H9 (cell line): ENCODE data around the gene GALNT13. TPM values are rescaled to one million over a fixed set of nuclear protein-coding genes. Genes with fewer than 3 reads are reported as not detected.
A peak's percentile ranks its signal among the peaks of the same experiment; 100 is the strongest.

Experiments
- DNase-seq: peaks from one replicate; pipeline ENCODE4 v3.0.0-alpha.2; 2017
- H2AFZ ChIP-seq: one replicate; pipeline ENCODE4 v1.6.1; 2013; ENCODE audit warnings: mild to moderate bottlenecking, low read length, control low read depth, moderate library complexity
- H2AK5ac ChIP-seq: 2 replicates; pipeline ENCODE4 v1.6.1; 2013; ENCODE audit warnings: low read length, control low read depth, mixed read lengths; ENCODE audit not compliant: insufficient read length
- H2BK120ac ChIP-seq: one replicate; pipeline ENCODE4 v1.6.1; 2013; ENCODE audit warnings: low read depth, mild to moderate bottlenecking, low read length, control low read depth, inconsistent platforms; ENCODE audit not compliant: poor library complexity, severe bottlenecking
- H2BK12ac ChIP-seq: 2 replicates; pipeline ENCODE4 v1.6.1; 2013; ENCODE audit warnings: low read length, control low read depth, mixed read lengths, low read depth; ENCODE audit not compliant: insufficient read length
- H2BK15ac ChIP-seq: 2 replicates; pipeline ENCODE4 v1.6.1; 2013; ENCODE audit warnings: low read depth, low read length, control low read depth
- H2BK20ac ChIP-seq: one replicate; pipeline ENCODE4 v1.6.1; 2013; ENCODE audit warnings: low read depth, mild to moderate bottlenecking, low read length, control low read depth, inconsistent platforms; ENCODE audit not compliant: poor library complexity, severe bottlenecking
- H2BK5ac ChIP-seq: 2 replicates; pipeline ENCODE4 v1.6.1; 2013; ENCODE audit warnings: low read length, control low read depth, mixed read lengths; ENCODE audit not compliant: insufficient read length
- H3K14ac ChIP-seq: 2 replicates; pipeline ENCODE4 v1.6.1; 2013; ENCODE audit warnings: low read length, control low read depth; ENCODE audit not compliant: insufficient read depth
- H3K18ac ChIP-seq: 2 replicates; pipeline ENCODE4 v1.6.1; 2013; ENCODE audit warnings: low read depth, mild to moderate bottlenecking, mixed read lengths, low read length, control low read depth; ENCODE audit not compliant: insufficient read length
- H3K23ac ChIP-seq: 2 replicates; pipeline ENCODE4 v1.6.1; 2013; ENCODE audit warnings: low read length, control low read depth, mixed read lengths, low read depth; ENCODE audit not compliant: insufficient read length
- H3K23me2 ChIP-seq: 2 replicates; pipeline ENCODE4 v1.6.1; 2013; ENCODE audit warnings: low read depth, mild to moderate bottlenecking, mixed read lengths, low read length, control low read depth; ENCODE audit not compliant: insufficient read length, poor library complexity, severe bottlenecking
- H3K27ac ChIP-seq: 2 replicates; pipeline ENCODE4 v1.5.1; 2013; ENCODE audit warnings: low read length, control low read depth, mixed read lengths, low read depth; ENCODE audit not compliant: insufficient read length
- H3K27me3 ChIP-seq: 2 replicates; pipeline ENCODE4 v1.6.1; 2013; ENCODE audit warnings: low read length, control low read depth, inconsistent platforms; ENCODE audit not compliant: insufficient read depth
- H3K4ac ChIP-seq: 2 replicates; pipeline ENCODE4 v1.6.1; 2013; ENCODE audit warnings: low read depth, mild to moderate bottlenecking, control low read depth, inconsistent platforms, low read length, moderate library complexity
- H3K4me1 ChIP-seq: 2 replicates; pipeline ENCODE4 v1.6.1; 2013; ENCODE audit warnings: low read length, control low read depth, inconsistent platforms; ENCODE audit not compliant: insufficient read depth
- H3K4me2 ChIP-seq: 2 replicates; pipeline ENCODE4 v1.6.1; 2013; ENCODE audit warnings: low read length, control low read depth, mixed read lengths; ENCODE audit not compliant: insufficient read length, insufficient read depth
- H3K56ac ChIP-seq: 2 replicates; pipeline ENCODE4 v1.6.1; 2013; ENCODE audit warnings: low read depth, mild to moderate bottlenecking, mixed read lengths, low read length, control low read depth; ENCODE audit not compliant: insufficient read length
- H3K79me1 ChIP-seq: 2 replicates; pipeline ENCODE4 v1.6.1; 2013; ENCODE audit warnings: low read depth, mild to moderate bottlenecking, moderate library complexity, low read length, control low read depth, inconsistent platforms; ENCODE audit not compliant: insufficient read depth, poor library complexity, severe bottlenecking
- H3K79me2 ChIP-seq: 2 replicates; pipeline ENCODE4 v1.6.1; 2013; ENCODE audit warnings: low read length, control low read depth, inconsistent platforms; ENCODE audit not compliant: insufficient read depth
- H3K9ac ChIP-seq: 2 replicates; pipeline ENCODE4 v1.6.1; 2013; ENCODE audit warnings: low read length, control low read depth, mixed read lengths; ENCODE audit not compliant: insufficient read length; ENCODE audit errors: extremely low read depth
- H3K9me3 ChIP-seq: one replicate; pipeline ENCODE4 v1.6.1; 2013; ENCODE audit warnings: low read depth, low read length, inconsistent platforms; ENCODE audit not compliant: control insufficient read depth
- H3T11ph ChIP-seq: one replicate; pipeline ENCODE4 v1.6.1; 2013; ENCODE audit warnings: mild to moderate bottlenecking, low read length, control low read depth, inconsistent platforms
- H4K20me1 ChIP-seq: one replicate; pipeline ENCODE4 v1.6.1; 2013; ENCODE audit not compliant: control insufficient read depth, insufficient read length, insufficient read depth
- H4K5ac ChIP-seq: 2 replicates; pipeline ENCODE4 v1.6.1; 2013; ENCODE audit warnings: low read depth, mild to moderate bottlenecking, mixed read lengths, low read length, control low read depth; ENCODE audit not compliant: insufficient read length
- H4K8ac ChIP-seq: replicated peaks from 2 replicates; pipeline ENCODE4 v1.6.1; 2013; ENCODE audit warnings: low read length, control low read depth, mixed read lengths, low read depth; ENCODE audit not compliant: insufficient read length
- H4K91ac ChIP-seq: 2 replicates; pipeline ENCODE4 v1.6.1; 2013; ENCODE audit warnings: low read depth, mild to moderate bottlenecking, moderate library complexity, mixed read lengths, low read length, control low read depth; ENCODE audit not compliant: insufficient read length
- H3K27ac Mint-ChIP-seq, 3 experiments: 2 replicates in 2 of 3; 3 replicates in 1 of 3; pipeline ENCODE4 v1.8.0; 2020 to 2021; ENCODE audit warnings: mixed read lengths in 3 of 3, mild to moderate bottlenecking in 1 of 3, moderate library complexity in 1 of 3
- H3K27me3 Mint-ChIP-seq: 2 replicates; pipeline ENCODE4 v1.8.0; 2021; ENCODE audit warnings: low read depth, mild to moderate bottlenecking, moderate library complexity, mixed read lengths
- H3K36me3 Mint-ChIP-seq, 3 experiments: 2 replicates in 2 of 3; 3 replicates in 1 of 3; pipeline ENCODE4 v1.8.0; 2020 to 2021; ENCODE audit warnings: low read depth in 3 of 3, mixed read lengths in 3 of 3; ENCODE audit not compliant: insufficient read depth in 1 of 3
- H3K4me1 Mint-ChIP-seq, 2 experiments: 2 replicates each; pipeline ENCODE4 v1.8.0; 2020; ENCODE audit warnings: mixed read lengths in 2 of 2
- H3K4me3 Mint-ChIP-seq, 2 experiments: 2 replicates in 1 of 2; 3 replicates in 1 of 2; pipeline ENCODE4 v1.8.0; 2020 to 2021; ENCODE audit warnings: mild to moderate bottlenecking in 2 of 2, mixed read lengths in 2 of 2, moderate library complexity in 1 of 2
- H3K9me3 Mint-ChIP-seq, 2 experiments: 2 replicates in 1 of 2; 3 replicates in 1 of 2; pipeline ENCODE4 v1.8.0; 2020; ENCODE audit warnings: mild to moderate bottlenecking in 2 of 2, mixed read lengths in 2 of 2, moderate library complexity in 1 of 2
- WGBS: extraction: QIAGEN DNeasy Blood & Tissue Kit; methylation state at CpG from one replicate; pipeline ENCODE4 v1.1.7; 2013; ENCODE audit warnings: missing lambda C conversion rate, low lambda C conversion rate, mixed read lengths; ENCODE audit not compliant: insufficient read length; ENCODE audit errors: extremely low coverage; 5-methylcytosine and 5-hydroxymethylcytosine counted together
- total RNA-seq: library from RNA; stranded (reverse); gene quantifications from 2 replicates; pipeline ENCODE4 v1.2.1, GENCODE V29; 2021
- TF ChIP-seq, protein P1 (sequence below): fragments of 200-600 bp; sonication (generic); conservative IDR thresholded peaks from 3 replicates; pipeline ENCODE4 v1.8.0; 2021; ENCODE audit warnings: antibody characterized with exemption, mild to moderate bottlenecking

Gene GALNT13
- total RNA-seq, 1 experiment from 2014 or later: 6.6 TPM

DNA sequence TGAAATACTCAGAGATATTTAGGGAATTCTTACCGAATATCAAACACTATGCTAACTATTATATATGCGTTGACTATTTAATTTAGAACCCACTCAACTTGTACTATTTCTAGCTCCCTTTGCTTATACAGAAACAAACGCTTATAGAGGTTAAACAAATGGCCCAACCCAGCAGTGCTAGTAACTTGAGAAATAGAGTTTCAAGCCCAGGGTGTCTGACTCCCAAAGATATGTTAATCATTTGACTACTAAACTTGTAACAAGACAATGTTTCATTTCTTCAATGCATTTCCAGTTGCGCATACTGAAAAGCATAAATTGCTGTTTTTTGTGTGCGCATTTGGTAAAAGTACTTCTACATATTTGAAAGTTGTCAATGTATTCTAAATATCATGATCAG lies 310.3 kb downstream of the GALNT13 start:
- H3K27me3 Mint-ChIP-seq: no peaks in the 10 kb centered on the region
- Histone ChIP-seq H4K5ac (no peak overlapping the region), H4K91ac (no peak overlapping the region), H3K4ac (no peak overlapping the region), H2BK12ac (no peak overlapping the region), H2BK5ac (no peak overlapping the region), H3K79me2 (no peaks in the 10 kb centered on the region), H3K9ac (no peak overlapping the region), H3K18ac (no peak overlapping the region), H4K8ac (no peak overlapping the region), H3K79me1 (no peaks in the 10 kb centered on the region), H3K4me1 (no peaks in the 10 kb centered on the region), H4K20me1 (no peaks in the 10 kb centered on the region), H3T11ph (no peak overlapping the region), H2AFZ (no peak overlapping the region), H3K4me2 (no peak overlapping the region), H3K27ac (no peak overlapping the region), H2AK5ac (no peak overlapping the region), H2BK120ac (no peak overlapping the region), H3K27me3 (no peaks in the 10 kb centered on the region), H3K9me3 (no peaks in the 10 kb centered on the region), H3K23ac (no peak overlapping the region), H2BK20ac (no peak overlapping the region), H3K14ac (no peak overlapping the region), H3K56ac (no peak overlapping the region), H2BK15ac (no peak overlapping the region), H3K23me2 (no peaks in the 10 kb centered on the region)
- TF ChIP-seq, protein P1, sequence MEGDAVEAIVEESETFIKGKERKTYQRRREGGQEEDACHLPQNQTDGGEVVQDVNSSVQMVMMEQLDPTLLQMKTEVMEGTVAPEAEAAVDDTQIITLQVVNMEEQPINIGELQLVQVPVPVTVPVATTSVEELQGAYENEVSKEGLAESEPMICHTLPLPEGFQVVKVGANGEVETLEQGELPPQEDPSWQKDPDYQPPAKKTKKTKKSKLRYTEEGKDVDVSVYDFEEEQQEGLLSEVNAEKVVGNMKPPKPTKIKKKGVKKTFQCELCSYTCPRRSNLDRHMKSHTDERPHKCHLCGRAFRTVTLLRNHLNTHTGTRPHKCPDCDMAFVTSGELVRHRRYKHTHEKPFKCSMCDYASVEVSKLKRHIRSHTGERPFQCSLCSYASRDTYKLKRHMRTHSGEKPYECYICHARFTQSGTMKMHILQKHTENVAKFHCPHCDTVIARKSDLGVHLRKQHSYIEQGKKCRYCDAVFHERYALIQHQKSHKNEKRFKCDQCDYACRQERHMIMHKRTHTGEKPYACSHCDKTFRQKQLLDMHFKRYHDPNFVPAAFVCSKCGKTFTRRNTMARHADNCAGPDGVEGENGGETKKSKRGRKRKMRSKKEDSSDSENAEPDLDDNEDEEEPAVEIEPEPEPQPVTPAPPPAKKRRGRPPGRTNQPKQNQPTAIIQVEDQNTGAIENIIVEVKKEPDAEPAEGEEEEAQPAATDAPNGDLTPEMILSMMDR: no peak
- H3K36me3 Mint-ChIP-seq: peaks cover 0 to 13% (median 6%) of the 10 kb centered on the region in 3 experiments; a peak in 5 of 7 replicates
- peaks cover 5 to 9% of the 10 kb centered on the region in 2 experiments for H3K9me3 Mint-ChIP-seq
- H3K27ac Mint-ChIP-seq: peak overlapping the region in 1 of 3 experiments; percentile 30; a peak in 1 of 7 replicates
- no CpG with 5 or more reads among the region's 5 CpGs for WGBS
- peaks cover 21 to 27% of the 10 kb centered on the region in 2 experiments for H3K4me1 Mint-ChIP-seq
- H3K4me3 Mint-ChIP-seq: no peak overlapping the region
- DNase-seq: no peak
